Renal cortical epithelial cell (primary cell): ENCODE measurements around the gene SLC6A3. TPM values are rescaled to one million over a fixed set of nuclear protein-coding genes. Genes with fewer than 3 reads are reported as not detected.
"Not testable (repeated sequence)": the region's sequence is repeated elsewhere in the genome, so short reads cannot be mapped to it uniquely, and the experiment has no call there.

Experiments
- DNase-seq: peaks from one replicate; pipeline ENCODE4 v3.0.0-alpha.2; 2011; ENCODE audit warnings: low read depth
- total RNA-seq: library from RNA; depleted of rRNA; stranded (reverse); fragments of >200 nt; gene quantifications from 2 replicates; pipeline ENCODE4 v1.2.3, GENCODE V29; 2014

The SLC6A3 gene
- total RNA-seq, 1 donor from 2014 or later: not detected

- DNase-seq: no peak
Observed at GRCh38 chr5:1374679-1375055, 70.6 kb downstream of the SLC6A3 start.

- DNase-seq: no peak
Observed at GRCh38 chr5:1374030-1374678, 71.1 kb downstream of the SLC6A3 start.

DNA sequence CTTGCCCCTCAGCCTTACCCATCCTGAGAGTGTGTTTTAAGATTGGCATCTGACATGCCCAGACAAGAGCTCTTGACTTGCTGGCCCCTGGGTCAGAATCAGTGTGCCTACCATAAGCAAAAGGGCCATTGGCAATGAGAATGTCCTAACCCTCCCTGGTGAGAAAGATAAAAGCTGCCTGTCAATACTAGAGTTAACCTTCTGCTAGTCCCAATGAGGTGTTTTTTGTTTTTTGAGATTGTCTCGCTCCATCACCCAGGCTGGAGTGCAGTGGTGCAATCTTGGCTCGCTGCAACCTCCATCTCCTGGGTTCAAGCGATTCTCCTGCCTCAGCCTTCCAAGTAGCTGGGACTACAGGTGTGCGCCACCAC, 73.3 kb downstream of the SLC6A3 start:
- not testable (repeated sequence) for DNase-seq

DNA sequence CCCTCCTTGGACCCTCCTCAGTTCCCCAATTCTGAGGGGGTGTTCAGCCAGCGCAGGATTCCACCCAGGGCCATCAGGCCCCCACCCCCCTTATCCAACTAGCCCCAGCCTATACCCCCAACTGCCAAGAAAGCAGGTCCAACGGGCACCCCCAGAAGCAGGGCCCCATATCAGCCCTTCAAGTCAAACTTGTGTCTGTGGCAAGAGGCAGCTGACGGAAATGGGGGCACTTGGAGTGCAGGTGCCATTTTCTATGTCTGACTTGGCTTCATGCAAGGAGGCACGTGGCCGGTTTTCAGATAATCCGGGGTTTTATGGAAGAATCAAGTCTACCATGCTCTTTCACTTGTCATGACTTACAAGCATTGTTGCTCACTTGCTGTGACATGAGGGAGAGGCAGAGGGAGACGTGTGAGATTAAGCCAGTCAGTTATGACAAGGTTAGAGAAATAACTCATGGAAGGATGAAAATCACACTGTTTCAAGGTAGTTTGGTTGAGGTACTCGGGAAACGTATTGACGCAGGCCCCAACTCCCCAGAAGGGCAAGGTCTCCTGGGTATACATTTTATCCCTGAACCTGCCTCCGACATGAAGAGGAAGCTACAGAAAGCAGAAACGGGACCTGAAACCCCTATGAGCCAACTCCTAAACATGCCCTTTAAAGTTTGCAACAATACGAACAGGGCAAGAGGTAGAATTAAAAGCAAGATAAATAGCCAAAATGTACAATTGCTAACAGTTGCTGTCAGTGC, 73.8 kb downstream of the SLC6A3 start:
- DNase-seq: no peak

DNA sequence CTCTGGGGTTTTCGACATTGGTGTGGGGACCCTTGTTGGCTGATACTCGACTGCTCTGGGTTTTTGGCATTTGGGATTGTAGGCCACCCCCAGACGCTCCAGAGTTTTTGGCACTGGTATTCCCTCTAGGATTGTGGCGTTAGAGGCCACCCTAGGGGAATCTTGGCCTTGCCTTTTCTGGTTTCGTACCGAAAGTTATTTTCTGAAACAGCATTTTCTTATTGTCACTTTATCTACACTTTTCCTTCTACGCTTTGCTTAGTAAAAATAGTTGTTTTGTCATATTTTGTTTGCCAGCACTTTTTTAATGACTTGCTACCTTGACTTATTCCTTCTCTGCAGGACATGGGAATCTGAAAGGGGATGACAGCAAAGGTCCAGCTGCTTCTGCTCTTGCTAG, 75.2 kb downstream of the SLC6A3 start:
- no peak for DNase-seq

DNA sequence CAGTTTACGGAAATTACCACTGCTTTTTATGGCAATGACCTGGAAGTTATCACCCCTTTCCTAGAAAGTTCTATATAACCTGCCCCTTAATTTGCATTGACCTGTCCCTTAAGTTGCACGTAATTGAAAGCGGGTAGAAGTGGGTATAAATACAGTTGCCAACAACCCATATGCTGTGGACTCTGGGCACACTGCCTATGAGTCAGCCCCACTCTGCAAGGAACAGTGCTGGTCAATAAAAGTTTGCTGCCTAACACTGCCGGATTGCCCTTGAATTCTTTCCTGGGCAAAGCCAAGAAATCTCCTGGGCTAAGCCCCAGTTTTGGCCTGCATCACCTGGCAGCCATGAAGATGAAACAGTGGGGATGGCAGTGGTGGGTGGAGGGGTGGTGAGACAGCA, 76.5 kb downstream of the SLC6A3 start:
- DNase-seq: no peak

- DNase-seq: no peak
Observed at GRCh38 chr5:1368236-1368635, 77.0 kb downstream of the SLC6A3 start.

DNA sequence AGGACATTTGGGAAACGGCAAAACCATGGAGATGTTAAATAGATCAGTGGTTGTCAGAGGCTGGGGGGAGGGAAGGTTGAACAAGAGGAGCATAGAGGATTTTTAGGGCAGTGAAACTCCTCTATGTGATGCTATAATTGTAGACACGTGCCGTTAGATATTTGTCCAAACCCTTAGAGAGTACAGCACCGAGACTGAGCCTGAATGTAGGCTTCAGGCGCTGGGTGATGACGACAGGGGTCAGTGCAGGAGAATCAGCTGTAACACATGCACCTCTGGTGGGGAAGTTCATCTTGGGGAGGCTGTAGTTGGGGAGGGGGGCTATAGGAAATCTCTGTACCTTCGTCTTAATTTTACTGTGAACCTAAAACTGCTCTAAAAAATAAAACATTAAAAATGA, 78.1 kb downstream of the SLC6A3 start:
- DNase-seq: no peak

- no peak for DNase-seq
Observed at GRCh38 chr5:1366514-1366913, 78.7 kb downstream of the SLC6A3 start.

- no peak for DNase-seq
Observed at GRCh38 chr5:1364211-1364610, 81.0 kb downstream of the SLC6A3 start.

DNA sequence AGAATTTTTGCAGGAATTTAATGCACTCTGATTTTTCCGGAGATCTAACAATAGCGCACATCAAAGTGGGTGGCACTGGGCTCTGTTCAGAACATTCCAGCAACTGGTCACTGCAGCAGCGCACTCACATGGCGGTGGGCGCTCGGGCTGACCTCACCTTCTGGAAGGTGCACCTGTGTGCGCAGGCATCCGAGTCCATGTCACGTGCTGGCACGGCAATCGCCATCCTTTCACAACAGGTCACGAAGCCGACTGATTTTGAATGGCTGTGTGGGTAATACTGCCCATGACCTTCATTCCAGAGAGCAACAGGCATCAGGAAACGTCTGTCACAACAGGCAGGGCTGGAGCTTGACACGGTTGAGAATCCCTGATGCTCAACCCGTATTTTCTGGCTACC, 81.7 kb downstream of the SLC6A3 start:
- DNase-seq: no peak

DNA sequence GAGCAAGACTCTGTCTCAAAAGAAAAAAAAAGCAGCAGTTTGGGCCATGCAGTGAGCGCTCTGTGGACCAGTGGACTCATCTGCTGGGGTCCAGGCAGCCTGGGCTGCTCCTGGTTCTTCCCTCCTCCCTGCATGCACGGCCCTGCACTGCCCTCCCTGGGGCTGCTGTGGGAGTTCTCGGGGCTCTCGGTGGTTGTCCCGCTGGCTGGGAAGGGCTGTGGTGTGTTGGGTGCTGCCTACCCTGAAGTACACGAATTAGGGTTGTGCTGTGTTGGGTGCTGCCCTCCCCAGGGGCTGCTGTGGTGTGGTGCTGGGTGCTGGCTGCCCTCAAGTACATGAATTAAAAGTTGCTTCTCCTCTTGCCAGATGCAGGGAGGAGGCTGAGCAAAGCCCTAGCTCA, 82.1 kb downstream of the SLC6A3 start:
- DNase-seq: no peak

DNA sequence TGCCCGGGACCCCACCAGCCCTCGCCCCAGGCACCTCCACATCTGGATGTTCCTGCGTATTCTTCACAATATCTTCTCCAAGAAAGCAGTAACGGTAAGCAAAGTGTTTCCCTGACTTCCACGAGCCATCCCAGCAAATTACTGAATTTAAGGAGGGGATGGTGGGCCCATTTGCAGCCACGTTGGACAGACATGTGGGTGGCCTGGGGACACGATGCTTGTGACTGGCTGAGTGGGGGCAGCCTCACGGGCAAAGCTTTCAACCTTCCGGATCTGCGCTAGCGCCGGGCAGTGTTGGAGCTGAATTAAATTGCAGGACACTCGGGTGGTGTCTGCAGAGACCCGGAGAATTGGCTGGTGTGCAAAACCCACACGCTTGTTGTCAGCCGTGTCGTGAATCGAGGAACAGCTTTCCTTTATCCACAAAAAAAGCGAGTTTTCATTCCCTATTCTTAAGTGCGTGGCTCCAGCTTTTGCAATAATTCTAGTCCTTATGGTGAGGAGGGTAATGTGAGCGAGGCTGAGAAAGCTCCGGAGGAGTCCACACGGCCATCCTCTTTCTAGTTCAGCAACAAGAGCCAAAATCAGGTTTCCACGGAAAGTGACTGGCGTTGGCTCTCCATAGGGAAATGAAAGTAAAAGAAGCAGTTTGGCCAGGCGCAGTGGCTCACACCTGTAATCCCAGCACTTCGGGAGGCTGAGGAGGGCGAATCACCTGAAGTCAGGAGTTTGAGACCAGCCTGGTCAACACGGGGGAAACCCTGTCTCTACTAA, 82.8 kb downstream of the SLC6A3 start:
- DNase-seq: no peak

DNA sequence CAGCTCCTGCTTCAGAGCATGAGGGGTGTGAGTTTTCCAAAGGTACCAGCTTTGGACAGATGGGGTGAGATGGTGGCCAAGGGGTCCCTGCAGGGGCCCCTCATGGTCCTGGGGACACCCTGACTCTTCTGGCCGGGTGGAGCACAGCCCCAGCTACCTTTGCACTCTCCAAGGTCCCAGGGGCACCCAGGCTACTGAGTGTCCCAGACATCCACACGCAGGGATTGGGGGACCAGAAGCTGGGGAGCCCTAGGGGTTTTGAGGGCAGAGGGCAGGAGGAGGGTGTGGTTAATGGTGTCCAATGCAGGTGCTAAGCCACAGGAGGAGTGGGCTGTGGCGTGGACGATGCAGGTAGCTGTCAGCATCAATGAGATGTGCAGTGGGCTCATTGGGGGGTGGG, 84.4 kb downstream of the SLC6A3 start:
- DNase-seq: no peak

DNA sequence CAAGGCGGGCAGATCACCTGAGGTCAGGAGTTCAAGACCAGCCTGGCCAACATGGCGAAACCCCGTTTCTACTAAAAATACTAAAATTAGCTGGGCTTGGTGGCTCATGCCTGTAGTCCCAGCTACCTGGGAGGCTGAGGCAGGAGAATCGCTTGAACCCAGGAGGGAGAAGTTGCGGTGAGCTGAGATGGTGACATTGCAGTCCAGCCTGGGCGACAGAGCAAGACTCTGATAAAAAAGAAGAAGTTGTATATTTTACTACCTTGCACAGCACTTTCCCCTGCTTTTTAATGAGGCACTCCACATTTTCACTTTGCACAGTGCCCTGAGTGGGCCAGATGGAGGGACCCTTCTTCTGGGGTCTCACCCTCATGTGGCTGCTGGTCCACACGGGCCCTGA, 84.9 kb downstream of the SLC6A3 start:
- not testable (repeated sequence) for DNase-seq

- no peak for DNase-seq
Observed at GRCh38 chr5:1359713-1360112, 85.5 kb downstream of the SLC6A3 start.

DNA sequence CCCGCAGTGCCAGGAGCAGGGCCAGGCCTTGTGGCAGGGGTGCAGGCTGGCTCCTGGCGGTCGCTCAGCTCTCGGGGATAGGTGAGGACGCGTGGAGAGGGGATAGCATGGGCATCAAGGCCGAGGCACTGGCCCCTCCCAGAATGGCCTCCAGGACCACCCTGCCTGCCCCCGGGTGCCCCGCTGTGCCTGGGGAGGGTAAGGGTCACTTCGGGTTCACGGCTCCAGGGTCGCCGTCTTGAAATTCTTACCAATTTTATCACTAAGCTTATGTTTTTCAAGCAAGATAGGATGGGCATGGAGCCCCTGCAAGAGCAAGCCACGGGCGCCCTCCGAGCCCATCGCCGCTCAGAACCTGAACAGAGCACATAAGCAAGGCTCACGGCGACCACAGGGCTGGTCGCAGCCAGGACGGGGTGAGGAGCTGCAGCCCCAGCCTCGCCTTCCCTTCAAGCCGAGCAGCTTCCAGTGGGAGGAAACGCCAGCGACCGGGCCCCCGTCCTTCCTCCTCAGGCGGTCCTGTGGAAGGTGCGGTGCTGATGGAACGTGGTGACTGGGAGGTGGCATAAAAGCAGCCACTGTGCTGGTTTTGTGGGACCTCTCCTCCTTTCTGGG, 86.1 kb downstream of the SLC6A3 start:
- no peak for DNase-seq

- no peak for DNase-seq
Observed at GRCh38 chr5:1358726-1359025, 86.6 kb downstream of the SLC6A3 start.

- DNase-seq: no peak
Observed at GRCh38 chr5:1357946-1358725, 87.1 kb downstream of the SLC6A3 start.

- no peak for DNase-seq
Observed at GRCh38 chr5:1356873-1357787, 88.1 kb downstream of the SLC6A3 start.

GRCh38 chr5:1354576-1354975, 90.7 kb downstream of the SLC6A3 start:
- DNase-seq: no peak
